Stimulated activated CD4-positive, alpha-beta T cell treated with anti-CD3 and anti-CD28 coated beads, TNF-alpha, amount 100 ng/mL, for 24 hours (primary cell): ENCODE results near the gene MRPL23.

ENCODE experiments used
- DNase-seq, 3 experiments: peaks; one replicate each; pipeline ENCODE4 v3.0.0-alpha.2; 2020; ENCODE audit warnings: low read depth in 3 of 3

MRPL23 gene

GRCh38 chr11:1990872-1991578 lies 43.9 kb downstream of the MRPL23 start:
- DNase-seq = no peak

GRCh38 chr11:1992111-1992510 lies 45.0 kb downstream of the MRPL23 start:
- no peak for DNase-seq

- no peak for DNase-seq
Measured at GRCh38 chr11:1994121-1994520, 47.0 kb downstream of the MRPL23 start.

- DNase-seq = no peak
Measured at GRCh38 chr11:1997755-1998154, 50.6 kb downstream of the MRPL23 start, which contains the start of gene H19. Gene H19 (minus strand): TSS chr11:1997842.

GRCh38 chr11:1998290-1998689 lies 51.2 kb downstream of the MRPL23 start:
- no peak for DNase-seq

- no peak for DNase-seq
Measured at GRCh38 chr11:1998861-1999260, 51.7 kb downstream of the MRPL23 start.

GRCh38 chr11:2002042-2002776 lies 55.1 kb downstream of the MRPL23 start:
- no peak for DNase-seq

- no peak for DNase-seq
Measured at GRCh38 chr11:2002807-2003206, 55.7 kb downstream of the MRPL23 start.

- no peak for DNase-seq
Measured at GRCh38 chr11:2004466-2004865, 57.3 kb downstream of the MRPL23 start.
